Neural crest cell (in vitro differentiated cells): Measurements from ENCODE around the gene DEAF1. TPM values are rescaled to one million over a fixed set of nuclear protein-coding genes. Genes with fewer than 3 reads are reported as not detected.

ENCODE experiments used
- DNase-seq: peaks from one replicate; pipeline ENCODE4 v3.0.0; 2021; ENCODE audit warnings: low read depth, mixed read lengths, low spot score
- H3K27ac Mint-ChIP-seq: one replicate; pipeline ENCODE4 v1.8.0; 2021; ENCODE audit warnings: mild to moderate bottlenecking, mixed read lengths; ENCODE audit not compliant: unreplicated experiment
- H3K27me3 Mint-ChIP-seq: 2 replicates; pipeline ENCODE4 v1.8.0; 2021; ENCODE audit warnings: low read depth, mild to moderate bottlenecking, mixed read lengths
- H3K36me3 Mint-ChIP-seq: 2 replicates; pipeline ENCODE4 v1.8.0; 2021; ENCODE audit warnings: low read depth, mild to moderate bottlenecking, mixed read lengths
- H3K4me1 Mint-ChIP-seq: 2 replicates; pipeline ENCODE4 v1.8.0; 2021; ENCODE audit warnings: mixed read lengths
- H3K4me3 Mint-ChIP-seq: one replicate; pipeline ENCODE4 v1.8.0; 2021; ENCODE audit warnings: mild to moderate bottlenecking, mixed read lengths
- H3K9me3 Mint-ChIP-seq: 2 replicates; pipeline ENCODE4 v1.8.0; 2021; ENCODE audit warnings: mixed read lengths
- CTCF ChIP-seq: fragments of 200-600 bp; sonication (generic); conservative IDR thresholded peaks from 2 replicates; pipeline ENCODE4 v1.5.0; 2021; ENCODE audit warnings: antibody characterized with exemption, mild to moderate bottlenecking
- total RNA-seq: library from RNA; stranded (reverse); gene quantifications from 2 replicates; pipeline ENCODE4 v1.2.1, GENCODE V29; 2021

Gene DEAF1
- total RNA-seq, 1 donor from 2014 or later, result 60.9 TPM

GRCh38 chr11:627308-627576 is 67.8 kb downstream of the DEAF1 start:
- H3K4me3 Mint-ChIP-seq, result no peak overlapping the region
- TF ChIP-seq CTCF, result no peak
- peaks cover 43% of the 10 kb centered on the region for H3K27me3 Mint-ChIP-seq
- peaks cover 6% of the 10 kb centered on the region for H3K36me3 Mint-ChIP-seq
- no peak overlapping the region for H3K27ac Mint-ChIP-seq
- H3K4me1 Mint-ChIP-seq, result peaks cover 11% of the 10 kb centered on the region
- H3K9me3 Mint-ChIP-seq, result no peaks in the 10 kb centered on the region
- no peak for DNase-seq

GRCh38 chr11:626475-627307 is 68.3 kb downstream of the DEAF1 start, which contains the start of gene SCT:
TSS of gene SCT (minus strand) at chr11:627181. CDS start at chr11:627143, 38 bp downstream.
- H3K4me3 Mint-ChIP-seq, result no peak within 1 kb of the TSS
- TF ChIP-seq CTCF, result no peak
- H3K27me3 Mint-ChIP-seq, result peaks cover 43% of the 10 kb centered on the region
- no peak within 1 kb of the TSS for H3K27ac Mint-ChIP-seq
- H3K9me3 Mint-ChIP-seq, result no peaks in the 10 kb centered on the region
- peaks cover 6% of the 10 kb centered on the region for H3K36me3 Mint-ChIP-seq
- H3K4me1 Mint-ChIP-seq, result peaks cover 11% of the 10 kb centered on the region
- no peak for DNase-seq

GRCh38 chr11:625636-626268 is 69.3 kb downstream of the DEAF1 start:
- H3K36me3 Mint-ChIP-seq, result peaks cover 6% of the 10 kb centered on the region
- H3K4me3 Mint-ChIP-seq, result no peak overlapping the region
- DNase-seq, result no peak
- no peak for TF ChIP-seq CTCF
- no peaks in the 10 kb centered on the region for H3K9me3 Mint-ChIP-seq
- H3K27me3 Mint-ChIP-seq, result peaks cover 43% of the 10 kb centered on the region
- no peak overlapping the region for H3K27ac Mint-ChIP-seq
- peaks cover 11% of the 10 kb centered on the region for H3K4me1 Mint-ChIP-seq

GRCh38 chr11:624705-625635 is 70.1 kb downstream of the DEAF1 start, which contains the start of gene CDHR5:
TSS of gene CDHR5 (minus strand) at chr11:624955. CDS start at chr11:624902, 53 bp downstream.
- H3K27ac Mint-ChIP-seq, result no peak within 1 kb of the TSS
- TF ChIP-seq CTCF, result no peak
- H3K4me1 Mint-ChIP-seq, result peaks cover 11% of the 10 kb centered on the region
- no peak within 1 kb of the TSS for H3K4me3 Mint-ChIP-seq
- DNase-seq, result no peak
- H3K27me3 Mint-ChIP-seq, result peaks cover 39% of the 10 kb centered on the region
- H3K36me3 Mint-ChIP-seq, result peaks cover 6% of the 10 kb centered on the region
- H3K9me3 Mint-ChIP-seq, result no peaks in the 10 kb centered on the region

- H3K36me3 Mint-ChIP-seq, result peaks cover 6% of the 10 kb centered on the region
Measured at GRCh38 chr11:623999-624704, 70.9 kb downstream of the DEAF1 start.

More at GRCh38 chr11:623999-624704, 70.9 kb downstream of the DEAF1 start:
- TF ChIP-seq CTCF, result no peak
- Mint-ChIP-seq H3K4me1 (peaks cover 11% of the 10 kb centered on the region), H3K4me3 (no peak overlapping the region), H3K9me3 (no peaks in the 10 kb centered on the region), H3K27me3 (peaks cover 35% of the 10 kb centered on the region), H3K27ac (no peak overlapping the region)
- DNase-seq, result no peak
